HCT116 (cell line): Measurements from ENCODE around the gene SSRP1. TPM values are rescaled to one million over a fixed set of nuclear protein-coding genes. Genes with fewer than 3 reads are reported as not detected.

Source experiments
- ATAC-seq: fragments of 200-7000 bp; cut with Tn5 transposase; 2 replicates; pipeline ENCODE4 v1.9.1; 2020; ENCODE audit warnings: mild to moderate bottlenecking, moderate library complexity
- BruUV-seq: library from RNA; stranded (reverse); fragments of 400-500 nt; replicated peaks from 2 replicates; lab custom pipeline; 2021; lab: Mats Ljungman, UMichigan
- CTCF ChIA-PET: fragments of 300-600 bp; sonication (Branson Sonifier 250); formaldehyde crosslinking; loops from one replicate; lab custom pipeline; 2021; ENCODE audit warnings: antibody characterized with exemption; lab: Charles Lee
- POLR2A ChIA-PET: fragments of 300-600, 350-600 bp; sonication (Branson Sonifier 250); formaldehyde crosslinking; loops from one replicate; lab custom pipeline; 2021; ENCODE audit warnings: antibody characterized with exemption; lab: Charles Lee
- RAD21 ChIA-PET, 2 experiments: fragments of 300-600 bp; sonication (Branson Sonifier 250); formaldehyde crosslinking; loops; one replicate each; lab custom pipeline; 2023; ENCODE audit warnings: low total read pairs in 2 of 2; ENCODE audit not compliant: uncharacterized antibody in 2 of 2, unreplicated experiment in 2 of 2, low non-redundant PET in 1 of 2; lab: Charles Lee
- DNase-seq: peaks from one replicate; pipeline ENCODE4 v3.0.0-alpha.2; 2010; ENCODE audit warnings: low read depth, low spot score
- H2AFZ ChIP-seq: fragments of 200-600 bp; shearing (Covaris generic), sonication (generic); 2 replicates; pipeline ENCODE4 v1.6.1; 2017; ENCODE audit warnings: low read depth, mixed run types, mixed read lengths, antibody characterized with exemption, low read length; ENCODE audit not compliant: poor library complexity, severe bottlenecking
- H3K27ac ChIP-seq: 2 replicates; pipeline ENCODE4 v1.5.1; 2012; ENCODE audit warnings: low read depth, low read length
- H3K27me3 ChIP-seq: fragments of 200-600 bp; sonication (generic); 2 replicates; pipeline ENCODE4 v1.6.1; 2016; ENCODE audit warnings: mixed run types, low read length, mixed read lengths; ENCODE audit not compliant: insufficient read depth
- H3K36me3 ChIP-seq, 2 experiments: fragments of 200-500 bp in 1 of 2; fragments of 200-600 bp in 1 of 2; sonication (Bioruptor generic) in 1 of 2; sonication (generic) in 1 of 2; 2 replicates each; pipeline versions ENCODE4 v1.5.1 to v1.6.1; 2014 to 2016; ENCODE audit warnings: low read length in 2 of 2, inconsistent platforms in 1 of 2, mixed read lengths in 1 of 2, mixed run types in 1 of 2; ENCODE audit not compliant: insufficient read depth in 2 of 2, control insufficient read depth in 1 of 2
- H3K4me1 ChIP-seq, 2 experiments: fragments of 200-600 bp in 1 of 2; sonication (generic) in 1 of 2; 2 replicates each; pipeline versions ENCODE4 v1.5.1 to v1.6.1; 2012 to 2017; ENCODE audit warnings: low read length in 2 of 2, inconsistent platforms in 1 of 2, mild to moderate bottlenecking in 1 of 2, mixed read lengths in 1 of 2, mixed run types in 1 of 2, moderate library complexity in 1 of 2; ENCODE audit not compliant: insufficient read depth in 2 of 2, control insufficient read depth in 1 of 2
- H3K4me2 ChIP-seq: fragments of 200-600 bp; sonication (generic); 2 replicates; pipeline ENCODE4 v1.6.1; 2017; ENCODE audit warnings: mixed run types, low read length, mixed read lengths
- H3K4me3 ChIP-seq, 2 experiments: fragments of 200-600 bp in 1 of 2; sonication (generic) in 1 of 2; replicated peaks in 1 of 2; 2 replicates each; pipeline ENCODE4 v1.5.1; 2011 to 2016; ENCODE audit warnings: low read length in 2 of 2, control low read depth in 1 of 2, low read depth in 1 of 2, mild to moderate bottlenecking in 1 of 2, mixed read lengths in 1 of 2, mixed run types in 1 of 2
- H3K79me2 ChIP-seq: fragments of 200-600 bp; sonication (generic); 2 replicates; pipeline ENCODE4 v1.6.1; 2017; ENCODE audit warnings: mild to moderate bottlenecking, mixed run types, low read length, moderate library complexity, mixed read lengths; ENCODE audit not compliant: insufficient read depth
- H3K9ac ChIP-seq: fragments of 200-600 bp; sonication (generic); 2 replicates; pipeline ENCODE4 v1.6.1; 2016; ENCODE audit warnings: low read length, mixed read lengths
- H3K9me2 ChIP-seq: fragments of 200-600 bp; sonication (generic), shearing (Covaris generic); 2 replicates; pipeline ENCODE4 v1.6.1; 2017; ENCODE audit warnings: mixed run types, mild to moderate bottlenecking, moderate library complexity; ENCODE audit not compliant: insufficient read depth
- H3K9me3 ChIP-seq, 2 experiments: fragments of 200-500 bp in 1 of 2; fragments of 200-600 bp in 1 of 2; sonication (Bioruptor generic) in 1 of 2; sonication (generic) in 1 of 2; 2 replicates each; pipeline ENCODE4 v1.6.1; 2014 to 2017; ENCODE audit warnings: low read length in 2 of 2, mixed read lengths in 2 of 2, inconsistent platforms in 1 of 2, low read depth in 1 of 2, mild to moderate bottlenecking in 1 of 2, mixed run types in 1 of 2, moderate library complexity in 1 of 2; ENCODE audit not compliant: control insufficient read depth in 1 of 2, insufficient read depth in 1 of 2
- H4K20me1 ChIP-seq: fragments of 200-600 bp; sonication (generic), shearing (Covaris generic); 2 replicates; pipeline ENCODE4 v1.6.1; 2017; ENCODE audit warnings: mixed run types, mild to moderate bottlenecking, moderate library complexity; ENCODE audit not compliant: insufficient read depth
- CBX3 ChIP-seq: IDR thresholded peaks from 2 replicates; pipeline ENCODE4 v1.6.1; 2012; ENCODE audit warnings: low read depth
- CEBPB ChIP-seq: IDR thresholded peaks from 2 replicates; pipeline ENCODE4 v1.6.1; 2012; ENCODE audit warnings: low read depth
- ELF1 ChIP-seq: IDR thresholded peaks from 2 replicates; pipeline ENCODE4 v1.6.1; 2012; ENCODE audit warnings: low read depth, borderline replicate concordance
- EZH2 ChIP-seq: fragments of 200-600 bp; sonication (generic); IDR thresholded peaks from 2 replicates; pipeline ENCODE4 v1.6.1; 2017; ENCODE audit warnings: antibody characterized with exemption, mixed run types
- EZH2phosphoT487 ChIP-seq: fragments of 200-600 bp; IDR thresholded peaks from 2 replicates; pipeline ENCODE4 v1.6.1; 2018; ENCODE audit warnings: antibody characterized with exemption, borderline replicate concordance
- FOSL1 ChIP-seq: IDR thresholded peaks from 2 replicates; pipeline ENCODE4 v1.6.1; 2012; ENCODE audit warnings: low read depth
- JUND ChIP-seq: IDR thresholded peaks from 2 replicates; pipeline ENCODE4 v1.6.1; 2012
- POLR2A ChIP-seq: IDR thresholded peaks from 2 replicates; pipeline ENCODE4 v1.7.0; 2011; ENCODE audit warnings: borderline replicate concordance; ENCODE audit not compliant: insufficient read depth, insufficient read length; ENCODE audit errors: extremely low read depth
- POLR2AphosphoS5 ChIP-seq: IDR thresholded peaks from 2 replicates; pipeline ENCODE4 v1.6.1; 2011; ENCODE audit warnings: mild to moderate bottlenecking, low read depth, low read length, moderate library complexity
- RAD21 ChIP-seq: IDR thresholded peaks from 2 replicates; pipeline ENCODE4 v1.6.1; 2012; ENCODE audit warnings: low read depth, mild to moderate bottlenecking
- SIN3A ChIP-seq: IDR thresholded peaks from 2 replicates; pipeline ENCODE4 v1.6.1; 2012; ENCODE audit warnings: low read depth
- SP1 ChIP-seq: IDR thresholded peaks from 2 replicates; pipeline ENCODE4 v1.6.1; 2012; ENCODE audit warnings: low read depth
- SRF ChIP-seq: IDR thresholded peaks from 2 replicates; pipeline ENCODE4 v1.6.1; 2012; ENCODE audit warnings: low read depth
- TCF7L2 ChIP-seq: IDR thresholded peaks from 2 replicates; pipeline ENCODE4 v1.7.0; 2011; ENCODE audit warnings: borderline replicate concordance, inconsistent platforms; ENCODE audit not compliant: insufficient read depth, insufficient read length; ENCODE audit errors: extremely low read depth
- ZNF274 ChIP-seq: fragments of 200-500 bp; sonication (Bioruptor generic); IDR thresholded peaks from 2 replicates; pipeline ENCODE4 v1.6.1; 2014; ENCODE audit warnings: mild to moderate bottlenecking, low read depth, low read length, inconsistent platforms
- intact Hi-C: fragments of 100-400 bp; cut with micrococcal nuclease; formaldehyde crosslinking; loops from 2 replicates; pipeline ENCODE4 v1.10.0; 2022
- total RNA-seq: library from RNA; stranded (reverse); gene quantifications from one replicate; pipeline ENCODE4 v1.2.1, GENCODE V29; 2021; ENCODE audit not compliant: unreplicated experiment
- TF ChIP-seq, protein P1 (sequence below): IDR thresholded peaks from 2 replicates; pipeline ENCODE4 v1.6.1; 2012
- TF ChIP-seq, protein P2 (sequence below): IDR thresholded peaks from 2 replicates; pipeline ENCODE4 v1.6.1; 2011; ENCODE audit warnings: mild to moderate bottlenecking, low read length, moderate library complexity; ENCODE audit not compliant: insufficient replicate concordance; ENCODE audit errors: extremely low read depth
- TF ChIP-seq, protein P3 (sequence below), 3 experiments: fragments of 200-600 bp in 1 of 3; sonication (generic) in 1 of 3; IDR thresholded peaks in 2 of 3; conservative IDR thresholded peaks in 1 of 3; 2 replicates each; pipeline ENCODE4 v1.5.1; 2012 to 2017; ENCODE audit warnings: low read depth in 2 of 3, low read length in 2 of 3, antibody characterized with exemption in 1 of 3, borderline replicate concordance in 1 of 3, control low read depth in 1 of 3, mild to moderate bottlenecking in 1 of 3, mixed read lengths in 1 of 3, mixed run types in 1 of 3, moderate library complexity in 1 of 3; ENCODE audit not compliant: insufficient read depth in 1 of 3
- TF ChIP-seq, protein P4 (sequence below): IDR thresholded peaks from 2 replicates; pipeline ENCODE4 v1.6.1; 2012; ENCODE audit warnings: low read depth
- TF ChIP-seq, protein P5 (sequence below): IDR thresholded peaks from 2 replicates; pipeline ENCODE4 v1.6.1; 2012

Gene SSRP1
- total RNA-seq, 1 experiment from 2014 or later, result 260 TPM

DNA sequence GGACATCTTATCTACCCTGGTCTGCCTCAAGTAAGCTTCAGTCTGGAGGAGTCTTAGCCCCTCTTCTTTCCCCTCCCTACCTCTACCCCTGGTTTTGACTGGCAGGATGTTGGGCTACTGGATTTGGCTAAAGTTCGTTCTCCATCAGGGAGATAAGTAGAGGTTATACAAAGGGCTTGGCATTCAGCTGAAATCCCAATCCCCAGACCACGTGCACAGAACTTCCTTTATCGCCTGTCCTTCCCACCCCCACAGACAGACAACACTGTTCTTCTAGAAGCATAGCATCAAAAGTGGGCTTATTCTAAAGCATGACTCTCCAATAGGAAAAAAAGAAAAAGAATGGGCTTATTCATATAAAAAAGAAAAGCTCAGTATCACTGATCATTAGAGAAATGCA, 37.5 kb upstream of the SSRP1 start:
- H3K9ac ChIP-seq, result no peak overlapping the region
- TF ChIP-seq EZH2phosphoT487, result no peak
- TF ChIP-seq, protein P1, sequence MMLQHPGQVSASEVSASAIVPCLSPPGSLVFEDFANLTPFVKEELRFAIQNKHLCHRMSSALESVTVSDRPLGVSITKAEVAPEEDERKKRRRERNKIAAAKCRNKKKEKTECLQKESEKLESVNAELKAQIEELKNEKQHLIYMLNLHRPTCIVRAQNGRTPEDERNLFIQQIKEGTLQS, result no peak
- no peak for TF ChIP-seq SRF
- TF ChIP-seq, protein P2, sequence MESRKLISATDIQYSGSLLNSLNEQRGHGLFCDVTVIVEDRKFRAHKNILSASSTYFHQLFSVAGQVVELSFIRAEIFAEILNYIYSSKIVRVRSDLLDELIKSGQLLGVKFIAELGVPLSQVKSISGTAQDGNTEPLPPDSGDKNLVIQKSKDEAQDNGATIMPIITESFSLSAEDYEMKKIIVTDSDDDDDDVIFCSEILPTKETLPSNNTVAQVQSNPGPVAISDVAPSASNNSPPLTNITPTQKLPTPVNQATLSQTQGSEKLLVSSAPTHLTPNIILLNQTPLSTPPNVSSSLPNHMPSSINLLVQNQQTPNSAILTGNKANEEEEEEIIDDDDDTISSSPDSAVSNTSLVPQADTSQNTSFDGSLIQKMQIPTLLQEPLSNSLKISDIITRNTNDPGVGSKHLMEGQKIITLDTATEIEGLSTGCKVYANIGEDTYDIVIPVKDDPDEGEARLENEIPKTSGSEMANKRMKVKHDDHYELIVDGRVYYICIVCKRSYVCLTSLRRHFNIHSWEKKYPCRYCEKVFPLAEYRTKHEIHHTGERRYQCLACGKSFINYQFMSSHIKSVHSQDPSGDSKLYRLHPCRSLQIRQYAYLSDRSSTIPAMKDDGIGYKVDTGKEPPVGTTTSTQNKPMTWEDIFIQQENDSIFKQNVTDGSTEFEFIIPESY, result no peak
- TF ChIP-seq TCF7L2, result no peak
- TF ChIP-seq, protein P3, sequence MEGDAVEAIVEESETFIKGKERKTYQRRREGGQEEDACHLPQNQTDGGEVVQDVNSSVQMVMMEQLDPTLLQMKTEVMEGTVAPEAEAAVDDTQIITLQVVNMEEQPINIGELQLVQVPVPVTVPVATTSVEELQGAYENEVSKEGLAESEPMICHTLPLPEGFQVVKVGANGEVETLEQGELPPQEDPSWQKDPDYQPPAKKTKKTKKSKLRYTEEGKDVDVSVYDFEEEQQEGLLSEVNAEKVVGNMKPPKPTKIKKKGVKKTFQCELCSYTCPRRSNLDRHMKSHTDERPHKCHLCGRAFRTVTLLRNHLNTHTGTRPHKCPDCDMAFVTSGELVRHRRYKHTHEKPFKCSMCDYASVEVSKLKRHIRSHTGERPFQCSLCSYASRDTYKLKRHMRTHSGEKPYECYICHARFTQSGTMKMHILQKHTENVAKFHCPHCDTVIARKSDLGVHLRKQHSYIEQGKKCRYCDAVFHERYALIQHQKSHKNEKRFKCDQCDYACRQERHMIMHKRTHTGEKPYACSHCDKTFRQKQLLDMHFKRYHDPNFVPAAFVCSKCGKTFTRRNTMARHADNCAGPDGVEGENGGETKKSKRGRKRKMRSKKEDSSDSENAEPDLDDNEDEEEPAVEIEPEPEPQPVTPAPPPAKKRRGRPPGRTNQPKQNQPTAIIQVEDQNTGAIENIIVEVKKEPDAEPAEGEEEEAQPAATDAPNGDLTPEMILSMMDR (IDR thresholded peaks at IDR 0.05 in 2 of 3, conservative IDR thresholded peaks at IDR 0.05 in 1 of 3; ENCODE audit: borderline replicate concordance in 1 of 3, insufficient read depth in 1 of 3, low read depth in 2 of 3, low read length in 2 of 3), result no peak
- TF ChIP-seq SIN3A, result no peak
- no peak for TF ChIP-seq POLR2A
- TF ChIP-seq SP1, result no peak
- TF ChIP-seq, protein P4, sequence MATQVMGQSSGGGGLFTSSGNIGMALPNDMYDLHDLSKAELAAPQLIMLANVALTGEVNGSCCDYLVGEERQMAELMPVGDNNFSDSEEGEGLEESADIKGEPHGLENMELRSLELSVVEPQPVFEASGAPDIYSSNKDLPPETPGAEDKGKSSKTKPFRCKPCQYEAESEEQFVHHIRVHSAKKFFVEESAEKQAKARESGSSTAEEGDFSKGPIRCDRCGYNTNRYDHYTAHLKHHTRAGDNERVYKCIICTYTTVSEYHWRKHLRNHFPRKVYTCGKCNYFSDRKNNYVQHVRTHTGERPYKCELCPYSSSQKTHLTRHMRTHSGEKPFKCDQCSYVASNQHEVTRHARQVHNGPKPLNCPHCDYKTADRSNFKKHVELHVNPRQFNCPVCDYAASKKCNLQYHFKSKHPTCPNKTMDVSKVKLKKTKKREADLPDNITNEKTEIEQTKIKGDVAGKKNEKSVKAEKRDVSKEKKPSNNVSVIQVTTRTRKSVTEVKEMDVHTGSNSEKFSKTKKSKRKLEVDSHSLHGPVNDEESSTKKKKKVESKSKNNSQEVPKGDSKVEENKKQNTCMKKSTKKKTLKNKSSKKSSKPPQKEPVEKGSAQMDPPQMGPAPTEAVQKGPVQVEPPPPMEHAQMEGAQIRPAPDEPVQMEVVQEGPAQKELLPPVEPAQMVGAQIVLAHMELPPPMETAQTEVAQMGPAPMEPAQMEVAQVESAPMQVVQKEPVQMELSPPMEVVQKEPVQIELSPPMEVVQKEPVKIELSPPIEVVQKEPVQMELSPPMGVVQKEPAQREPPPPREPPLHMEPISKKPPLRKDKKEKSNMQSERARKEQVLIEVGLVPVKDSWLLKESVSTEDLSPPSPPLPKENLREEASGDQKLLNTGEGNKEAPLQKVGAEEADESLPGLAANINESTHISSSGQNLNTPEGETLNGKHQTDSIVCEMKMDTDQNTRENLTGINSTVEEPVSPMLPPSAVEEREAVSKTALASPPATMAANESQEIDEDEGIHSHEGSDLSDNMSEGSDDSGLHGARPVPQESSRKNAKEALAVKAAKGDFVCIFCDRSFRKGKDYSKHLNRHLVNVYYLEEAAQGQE, result no peak
- TF ChIP-seq ZNF274, result no peak
- TF ChIP-seq, protein P5, sequence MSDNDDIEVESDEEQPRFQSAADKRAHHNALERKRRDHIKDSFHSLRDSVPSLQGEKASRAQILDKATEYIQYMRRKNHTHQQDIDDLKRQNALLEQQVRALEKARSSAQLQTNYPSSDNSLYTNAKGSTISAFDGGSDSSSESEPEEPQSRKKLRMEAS, result no peak
- TF ChIP-seq POLR2AphosphoS5, result no peak
- TF ChIP-seq FOSL1, result no peak
- no peak for TF ChIP-seq EZH2
- no peak for TF ChIP-seq JUND
- TF ChIP-seq ELF1, result no peak
- TF ChIP-seq CBX3, result no peak
- TF ChIP-seq RAD21, result no peak
- TF ChIP-seq CEBPB, result no peak
- TF ChIP-seq, all 23 proteins: peak for 0
- Histone ChIP-seq H3K9me3 (no peaks in the 10 kb centered on the region), H3K4me3 (no peak overlapping the region), H4K20me1 (no peaks in the 10 kb centered on the region), H3K27ac (no peak overlapping the region), H3K27me3 (peaks cover 8% of the 10 kb centered on the region; the same call in 1 of the 2 replicates), H3K4me1 (no peaks in the 10 kb centered on the region), H3K9me2 (no peaks in the 10 kb centered on the region), H3K36me3 (no peaks in the 10 kb centered on the region), H2AFZ (no peak overlapping the region), H3K79me2 (no peaks in the 10 kb centered on the region), H3K4me2 (no peak overlapping the region)
- intact Hi-C loops, result no loop called here
- ATAC-seq (no peak), DNase-seq (no peak)
- BruUV-seq, result no TSS peak
- CTCF ChIA-PET, result no interaction called here
- RAD21 ChIA-PET, result no interaction called here
- POLR2A ChIA-PET, result no interaction called here
